ENCODE measurements around the gene LMO3.

The LMO3 gene

GRCh38 chr12:16606117-16606200 is at the start of gene LMO3:
LMO3 (minus strand) TSS chr12:16606162; CDS start chr12:16600860, 5,302 bp downstream.
- no peak for DNase-seq

GRCh38 chr12:16636435-16637055 is 30.6 kb upstream of the LMO3 start:
- DNase-seq, result no peak

GRCh38 chr12:16634786-16635185 is 28.8 kb upstream of the LMO3 start:
- DNase-seq, result no peak

GRCh38 chr12:16626991-16627390 is 21.0 kb upstream of the LMO3 start:
- no peak for DNase-seq

GRCh38 chr12:16622338-16622737 is 16.4 kb upstream of the LMO3 start:
- no peak for DNase-seq

GRCh38 chr12:16619537-16619936 is 13.6 kb upstream of the LMO3 start:
- no peak for DNase-seq

- DNase-seq, result no peak
These were observed 12.3 kb upstream of the LMO3 start for GRCh38 chr12:16618256-16618655.

GRCh38 chr12:16613199-16613598 is 7.2 kb upstream of the LMO3 start:
- no peak for DNase-seq

- no peak for DNase-seq
These were observed 6.7 kb upstream of the LMO3 start for GRCh38 chr12:16612647-16613046.

GRCh38 chr12:16611146-16611545 is 5.2 kb upstream of the LMO3 start:
- no peak for DNase-seq

- no peak for DNase-seq
These were observed 4.8 kb upstream of the LMO3 start for GRCh38 chr12:16610743-16611142.

- no peak for DNase-seq
These were observed 4.1 kb upstream of the LMO3 start for GRCh38 chr12:16610001-16610585.

GRCh38 chr12:16608946-16609539 is 3.1 kb upstream of the LMO3 start:
- DNase-seq, result no peak

GRCh38 chr12:16607906-16608775 is 2.2 kb upstream of the LMO3 start:
- no peak for DNase-seq

- DNase-seq, result no peak
These were observed 1.0 kb upstream of the LMO3 start for GRCh38 chr12:16606991-16607390.

- no peak for DNase-seq
These were observed 363 bp upstream of the LMO3 start for GRCh38 chr12:16606201-16606849.

GRCh38 chr12:16605642-16606116 is 283 bp downstream of the LMO3 start:
- no peak for DNase-seq

- DNase-seq, result no peak
These were observed 1.2 kb downstream of the LMO3 start for GRCh38 chr12:16604596-16605252.

GRCh38 chr12:16603916-16604575 is 1.9 kb downstream of the LMO3 start:
- DNase-seq, result no peak

GRCh38 chr12:16603260-16603915 is 2.6 kb downstream of the LMO3 start:
- no peak for DNase-seq

GRCh38 chr12:16602412-16602811 is 3.5 kb downstream of the LMO3 start:
- no peak for DNase-seq

GRCh38 chr12:16600525-16600924 is 5.4 kb downstream of the LMO3 start:
- no peak for DNase-seq
